ENCODE results near the gene ACVR1B.

Gene ACVR1B

DNA sequence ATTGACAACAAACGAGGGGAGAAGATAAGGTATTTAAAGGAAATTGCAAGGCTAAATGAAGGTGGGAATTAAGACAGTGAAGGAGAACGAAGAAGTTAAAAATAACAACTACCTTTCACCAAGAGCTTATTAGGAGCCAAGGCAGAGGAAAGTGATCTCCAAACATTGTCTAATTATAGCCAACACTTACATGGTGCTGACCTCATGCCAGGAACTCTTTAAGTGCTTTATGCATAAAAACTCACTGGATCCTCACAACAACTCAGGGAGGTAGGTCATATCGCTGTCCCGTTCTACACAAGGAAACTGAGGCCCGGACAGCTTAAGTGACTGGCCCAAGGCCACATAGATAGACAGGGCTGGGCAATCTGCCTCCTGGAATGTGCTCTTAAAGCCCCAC lies 74.8 kb downstream of the ACVR1B start:
- DNase-seq: no peak

DNA sequence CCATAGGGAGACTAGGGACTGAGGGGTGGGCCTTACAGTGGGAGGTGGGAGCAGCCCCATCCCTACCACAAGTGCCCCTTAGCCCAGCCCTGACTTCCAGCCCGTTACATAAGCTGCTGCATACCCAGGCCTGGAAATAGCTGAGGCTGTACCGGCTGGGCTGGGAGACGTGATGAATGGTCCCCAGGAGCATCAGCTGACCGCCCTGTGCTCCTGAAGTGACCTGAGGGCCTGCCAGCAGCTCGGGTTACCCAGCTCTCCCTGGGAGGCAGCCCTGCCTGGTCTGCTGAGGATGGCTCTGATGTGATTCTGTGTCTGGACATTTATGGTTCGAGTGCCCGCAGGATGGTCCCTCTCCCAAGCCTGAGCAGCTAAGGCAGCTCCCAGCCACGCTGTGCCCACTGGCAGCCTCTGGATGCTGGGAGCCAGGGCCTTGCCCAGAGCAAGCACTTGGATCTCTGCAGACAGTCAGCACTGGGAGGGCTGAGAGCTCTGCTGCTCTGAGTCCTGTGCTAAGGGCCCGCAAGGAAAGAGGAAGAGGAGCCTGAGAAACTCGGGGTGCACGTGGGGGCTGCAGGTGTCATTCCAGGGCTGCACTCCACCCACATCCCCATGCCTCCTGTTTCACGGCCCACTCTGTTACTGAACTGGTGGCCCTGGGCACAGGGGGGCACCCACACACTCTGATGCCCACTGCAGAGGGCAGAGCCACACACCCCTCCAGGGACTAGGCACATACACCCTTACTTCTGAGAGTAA lies 75.8 kb downstream of the ACVR1B start:
- peak; percentile 51 for DNase-seq

DNA sequence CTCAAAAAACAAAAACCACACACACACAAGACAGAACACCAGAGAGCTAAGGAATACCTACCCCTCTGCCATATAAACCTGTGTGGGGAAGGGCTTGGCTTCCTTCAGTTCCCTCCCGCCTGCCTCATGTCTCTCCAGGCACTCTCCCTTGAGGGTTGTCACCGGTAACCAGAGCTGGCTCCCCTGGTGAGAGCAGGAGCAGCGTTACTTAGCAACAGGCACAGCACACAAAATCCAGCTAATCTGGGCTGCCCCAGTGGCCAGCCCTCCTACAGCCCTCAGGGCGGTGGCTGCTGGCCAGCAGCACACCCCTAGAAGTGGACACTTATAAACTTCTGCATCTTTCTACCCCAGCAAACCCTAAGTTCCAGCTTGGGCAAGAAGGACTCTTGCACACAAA lies 78.2 kb downstream of the ACVR1B start:
- peak; percentile 59 for DNase-seq

DNA sequence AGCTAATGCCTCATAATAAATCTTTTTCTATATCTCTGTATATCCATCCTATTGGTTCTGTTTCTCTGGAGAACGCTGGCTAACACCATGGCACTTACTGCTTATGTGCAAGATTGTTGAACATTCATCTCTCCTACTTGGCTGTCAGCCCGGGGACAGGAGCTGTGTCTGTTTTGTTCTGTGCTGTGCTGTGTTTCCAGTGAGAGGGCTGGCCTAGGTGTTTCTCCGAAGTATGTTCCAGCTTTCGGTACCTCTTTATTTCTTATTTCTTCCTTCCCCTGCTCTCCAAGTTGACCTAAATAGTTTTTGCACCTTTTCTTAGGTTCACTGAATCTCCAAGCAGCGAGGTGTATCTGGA lies 80.9 kb downstream of the ACVR1B start:
- DNase-seq: peak; percentile 82

DNA sequence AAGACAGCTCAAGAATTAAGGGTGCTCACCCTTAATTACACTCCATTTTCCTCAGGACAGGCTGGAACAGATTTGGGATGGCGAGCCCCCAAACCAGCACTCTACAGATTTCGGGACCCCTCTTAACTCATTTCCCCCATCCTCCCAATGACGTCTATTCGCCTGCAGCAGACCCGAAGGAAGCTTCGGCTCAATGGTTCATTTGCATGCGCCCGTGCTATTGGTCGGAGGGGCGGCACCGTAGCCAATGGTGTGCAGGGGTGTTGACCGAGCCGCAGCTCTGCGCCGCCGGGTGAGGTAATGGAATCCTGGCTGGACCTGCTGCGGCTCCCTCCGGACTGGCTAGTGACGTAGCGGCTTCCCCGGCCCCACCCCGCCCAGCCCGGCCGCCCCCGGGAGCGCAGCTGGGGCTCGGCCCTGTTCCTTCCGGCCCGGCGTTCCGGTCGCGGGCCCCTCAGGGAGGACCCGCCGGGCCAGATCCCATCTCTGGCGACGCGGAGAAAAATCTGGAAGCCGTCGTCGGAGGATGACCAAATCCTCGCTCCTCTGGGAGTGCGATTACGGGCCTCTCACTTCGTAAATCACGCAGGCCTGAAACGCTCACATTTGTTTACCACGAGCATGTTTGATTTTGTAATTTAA lies 81.4 kb downstream of the ACVR1B start:
- peak; percentile 99 for DNase-seq

DNA sequence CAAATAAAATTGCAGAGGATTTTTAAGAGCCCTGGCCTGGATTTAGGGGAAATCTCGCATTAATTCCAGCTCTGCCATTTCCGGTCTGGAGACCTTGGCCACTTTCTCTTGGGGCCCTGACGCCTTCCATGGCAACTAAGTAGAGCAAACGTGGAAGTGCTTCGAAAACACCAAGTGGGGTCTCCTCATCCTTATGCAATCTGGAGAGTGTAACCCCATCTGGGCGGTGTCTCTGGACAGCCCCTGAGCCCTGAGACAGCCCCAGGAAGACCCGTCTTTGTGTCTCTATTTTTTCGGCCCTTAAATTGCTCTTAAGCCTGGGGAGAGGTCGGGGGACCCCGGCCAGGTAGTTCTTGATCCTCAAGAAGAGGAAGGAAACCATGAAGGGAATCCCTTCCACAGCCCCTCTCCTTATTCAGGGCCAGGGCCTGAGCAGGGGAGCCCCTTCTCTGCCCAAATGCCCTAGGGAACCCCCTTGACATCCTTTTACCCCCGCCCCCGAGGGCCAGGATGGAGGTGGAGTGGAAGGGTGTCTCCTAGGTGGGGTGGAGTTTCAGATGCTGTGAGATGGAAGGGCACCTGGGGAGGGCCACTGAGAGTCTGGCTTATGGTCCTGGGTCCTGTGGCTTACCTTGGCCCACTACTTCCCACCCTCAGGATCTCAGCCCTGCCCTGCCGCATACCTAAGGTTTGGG lies 82.1 kb downstream of the ACVR1B start:
- peak; percentile 46 for DNase-seq

DNA sequence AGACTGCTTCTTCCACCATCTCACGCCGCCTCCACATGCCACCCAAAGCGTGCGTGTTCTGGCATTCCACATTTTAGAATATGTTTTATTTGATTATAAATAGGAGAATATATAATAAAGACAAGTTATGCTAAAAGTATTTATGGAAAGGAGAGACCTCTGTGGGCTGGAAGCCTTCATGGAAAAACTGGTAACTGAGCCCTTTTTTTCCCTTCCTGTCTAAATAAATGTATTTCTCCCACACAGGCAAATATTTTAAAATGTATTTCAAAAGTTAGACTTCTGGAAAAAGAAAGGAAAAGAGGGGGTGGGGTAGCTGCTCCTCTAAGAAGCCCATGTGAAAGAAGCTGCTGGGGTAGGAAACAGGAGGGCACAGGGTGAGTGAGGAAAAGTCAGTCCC lies 83.7 kb downstream of the ACVR1B start:
- DNase-seq: peak; percentile 70

DNA sequence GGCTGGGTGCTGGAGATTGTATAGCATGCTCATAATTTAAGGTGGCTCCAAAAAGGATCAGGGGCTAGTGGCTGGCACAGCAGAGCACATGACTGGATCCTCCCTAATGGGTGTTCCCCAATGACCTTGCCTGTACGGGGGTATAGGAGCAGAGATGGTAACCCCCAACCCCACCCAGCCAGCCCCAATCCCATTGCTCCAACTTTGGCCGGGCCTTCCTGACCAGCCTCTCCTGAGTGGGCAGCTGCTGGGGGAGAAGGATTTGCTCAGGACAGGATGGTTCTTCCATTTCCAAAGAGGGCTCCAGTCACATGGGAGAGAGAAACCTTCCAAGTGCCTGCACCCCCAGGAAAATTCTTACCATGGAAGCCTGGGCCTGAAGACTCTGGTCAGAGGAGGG lies 84.4 kb downstream of the ACVR1B start:
- peak; percentile 34 for DNase-seq

DNA sequence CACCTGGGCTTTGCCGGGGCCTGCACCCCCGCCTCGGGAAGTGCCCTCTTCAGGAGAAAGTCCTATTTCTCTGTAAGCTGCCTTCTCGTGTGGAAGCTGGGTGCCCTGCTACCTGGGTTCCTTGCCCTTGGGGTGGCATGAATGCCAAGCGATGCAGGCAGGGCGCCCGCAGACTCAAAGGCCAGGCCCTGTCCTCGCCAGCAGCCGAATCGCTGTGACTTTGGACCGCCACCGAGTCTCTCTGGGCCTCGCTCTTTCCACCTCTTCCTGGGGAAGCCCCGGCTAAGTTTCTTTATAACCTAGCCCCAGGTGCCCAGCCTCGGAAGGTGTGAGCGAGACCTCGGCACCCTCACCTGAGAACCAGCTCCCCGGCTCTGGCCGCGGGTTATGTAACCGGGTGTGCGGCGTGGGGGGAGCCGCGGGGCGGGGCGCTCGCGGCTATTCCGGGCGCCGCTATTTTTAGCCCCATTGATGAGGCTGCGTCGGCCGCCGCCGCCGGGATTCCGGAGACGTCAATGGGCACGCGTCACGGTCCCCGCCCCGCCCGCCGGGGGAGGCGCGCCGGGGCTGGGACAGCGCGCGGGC lies 85.2 kb downstream of the ACVR1B start:
- DNase-seq: peak; percentile 94

DNA sequence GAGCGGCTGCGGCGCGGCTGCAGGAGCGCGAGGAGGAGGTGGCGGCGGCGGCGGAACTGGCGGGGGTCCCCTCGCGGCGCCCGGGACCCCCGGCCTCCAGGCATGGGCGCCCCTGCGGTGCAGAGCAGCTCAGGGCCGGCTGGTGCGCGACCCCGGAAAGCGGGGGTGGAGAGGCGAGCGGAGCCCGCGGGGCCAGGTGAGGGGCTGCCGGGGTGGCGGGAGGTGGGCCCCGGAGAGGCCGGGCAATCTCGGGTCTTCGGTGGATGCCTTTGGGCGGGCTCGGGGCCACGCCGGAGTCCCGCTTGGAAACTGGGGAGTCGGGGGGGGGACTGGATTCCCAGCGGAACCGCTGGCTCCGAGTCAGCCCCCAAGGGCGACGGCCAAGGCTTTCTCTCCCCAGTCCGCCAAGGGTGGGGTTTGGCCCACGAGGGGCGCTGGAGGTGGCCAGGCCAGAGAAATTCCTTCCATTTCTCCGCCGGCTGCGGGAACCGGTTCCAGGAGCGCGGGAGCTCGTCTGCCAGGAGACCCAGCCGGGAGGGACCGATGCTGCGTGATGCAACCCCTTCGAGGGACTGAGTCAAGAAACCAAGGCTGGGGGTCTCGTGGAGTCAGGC lies 85.9 kb downstream of the ACVR1B start:
- DNase-seq: peak; percentile 82

DNA sequence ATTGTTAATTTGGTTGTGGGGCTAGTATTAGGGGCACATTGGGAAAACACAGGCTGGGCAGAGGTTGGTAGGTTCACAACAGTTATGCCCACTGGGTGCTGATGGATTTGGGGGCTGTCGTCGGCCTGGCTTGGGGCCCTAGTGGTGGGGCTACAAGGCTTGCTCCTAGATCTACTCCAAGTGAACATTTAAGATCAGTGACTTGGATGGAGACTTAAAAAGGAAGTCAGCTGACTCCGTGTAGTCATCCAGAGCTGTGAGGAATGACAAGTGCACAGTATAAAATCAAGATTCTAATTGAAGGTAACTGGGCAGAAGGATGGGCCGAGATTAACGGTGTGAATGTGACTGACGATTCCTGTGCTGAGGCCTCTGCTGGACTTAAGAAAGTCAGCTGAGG lies 86.9 kb downstream of the ACVR1B start:
- DNase-seq: peak; percentile 38

DNA sequence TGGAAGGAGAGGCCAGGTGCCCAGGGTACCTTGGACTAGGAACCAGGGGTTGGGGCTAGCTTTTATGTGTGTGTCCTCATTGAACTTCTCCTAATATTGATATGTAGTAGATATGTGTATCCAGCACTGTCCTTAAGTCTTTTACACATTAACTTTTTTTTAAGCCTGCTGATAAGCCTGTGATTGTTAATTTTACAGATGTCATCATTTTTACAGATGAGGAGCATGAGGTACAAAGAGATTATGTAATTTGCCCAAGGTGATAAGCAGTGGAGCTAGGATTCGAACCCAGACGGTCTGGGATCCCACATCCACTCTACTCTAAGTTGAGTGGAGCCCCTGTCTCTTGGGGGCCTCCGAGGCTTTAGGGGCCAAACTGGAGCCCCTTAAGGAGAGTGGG lies 89.5 kb downstream of the ACVR1B start:
- no peak for DNase-seq

DNA sequence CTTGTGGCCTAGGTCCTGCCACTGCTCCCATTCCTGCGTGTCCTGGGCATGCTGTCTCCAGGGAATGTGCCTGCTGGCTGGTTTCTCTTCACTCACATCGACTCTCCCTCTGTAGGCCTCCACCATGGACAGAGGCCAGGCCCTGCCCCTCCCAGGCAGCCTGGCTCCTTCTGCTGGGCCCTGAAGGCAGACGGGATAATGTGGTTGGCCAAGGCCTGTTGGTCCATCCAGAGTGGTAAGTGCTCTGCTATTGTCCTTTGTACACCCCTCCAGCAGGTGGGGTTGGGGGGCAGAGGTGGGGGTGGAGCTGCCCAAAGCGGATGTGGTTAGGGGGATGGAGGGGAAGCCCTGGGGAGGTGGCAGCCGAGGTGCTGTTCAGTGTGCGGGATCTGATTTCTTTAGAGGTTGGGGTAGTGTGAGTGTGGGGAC lies 90.2 kb downstream of the ACVR1B start:
- peak; percentile 73 for DNase-seq

DNA sequence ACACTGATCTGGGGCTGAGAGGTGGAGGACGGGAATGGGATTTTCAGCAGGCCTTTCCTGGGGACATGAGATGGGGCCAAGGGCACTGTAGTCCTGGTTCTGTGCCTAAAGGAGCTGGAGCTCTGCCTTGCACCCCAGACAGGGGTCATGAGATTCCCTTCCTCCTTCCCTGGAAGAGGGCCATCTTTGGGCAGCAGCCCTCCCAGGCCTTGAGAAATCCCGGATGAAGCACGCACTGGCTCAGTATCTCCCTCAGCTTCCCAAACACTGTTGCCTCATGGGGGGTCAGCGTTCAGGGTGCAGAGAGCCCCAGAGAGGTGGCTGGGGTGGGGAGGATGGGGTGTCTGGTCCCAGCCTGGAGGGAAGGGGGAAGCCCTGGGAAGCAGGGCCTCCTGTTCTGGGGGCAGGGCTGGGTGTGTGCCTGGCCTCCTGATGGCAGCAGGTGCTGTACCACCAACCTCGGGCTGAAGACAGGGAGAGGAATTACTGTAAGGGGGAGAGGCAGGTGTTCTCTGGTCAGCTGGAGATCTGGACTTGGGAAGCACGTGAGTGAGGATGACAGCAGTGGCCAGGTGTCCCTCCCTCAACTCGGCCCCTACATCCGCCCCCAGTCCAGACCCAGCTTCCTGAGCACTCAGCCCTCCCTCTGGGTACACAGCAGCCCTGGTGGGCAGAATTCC lies 91.3 kb downstream of the ACVR1B start:
- DNase-seq: no peak

DNA sequence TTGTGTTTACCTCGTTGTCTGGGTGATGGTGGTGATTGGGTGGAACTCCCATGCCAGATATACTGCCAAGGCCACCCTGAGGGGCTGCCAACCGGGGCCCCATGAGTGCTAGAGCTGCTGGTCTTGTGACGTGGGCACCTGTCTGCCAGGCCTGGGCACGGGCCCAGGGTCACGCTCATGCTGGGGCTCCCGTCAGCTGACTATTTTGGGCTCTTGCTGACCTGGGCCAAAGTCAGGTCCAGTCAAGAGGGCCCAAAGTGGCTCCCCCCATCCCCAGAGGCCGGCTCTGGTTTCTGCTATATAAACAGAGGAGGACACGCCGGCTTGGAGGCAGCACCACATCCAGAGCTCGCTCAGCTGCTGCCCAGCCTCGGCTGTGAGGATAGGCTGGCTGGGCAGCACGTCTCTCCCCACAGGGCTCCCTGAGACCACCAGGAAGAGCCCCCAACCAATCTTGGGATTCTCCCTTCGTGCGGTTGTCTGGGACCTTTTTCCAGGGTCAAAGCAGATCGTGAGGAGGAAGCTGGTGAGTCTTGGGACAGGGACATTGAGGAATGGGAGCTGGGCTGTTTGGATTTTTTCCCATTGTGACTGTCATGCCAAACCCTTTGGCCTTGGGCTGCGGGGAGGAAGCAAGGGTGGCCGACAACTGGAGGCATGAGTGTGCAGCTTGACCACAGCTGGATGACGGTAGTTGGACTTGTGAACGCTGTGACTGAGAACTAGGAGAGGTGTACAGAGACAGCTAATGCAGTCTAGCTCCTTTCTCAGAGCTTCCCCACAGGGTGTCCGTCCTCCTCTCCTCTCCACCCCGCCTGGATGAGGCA lies 92.1 kb downstream of the ACVR1B start:
- DNase-seq: no peak

DNA sequence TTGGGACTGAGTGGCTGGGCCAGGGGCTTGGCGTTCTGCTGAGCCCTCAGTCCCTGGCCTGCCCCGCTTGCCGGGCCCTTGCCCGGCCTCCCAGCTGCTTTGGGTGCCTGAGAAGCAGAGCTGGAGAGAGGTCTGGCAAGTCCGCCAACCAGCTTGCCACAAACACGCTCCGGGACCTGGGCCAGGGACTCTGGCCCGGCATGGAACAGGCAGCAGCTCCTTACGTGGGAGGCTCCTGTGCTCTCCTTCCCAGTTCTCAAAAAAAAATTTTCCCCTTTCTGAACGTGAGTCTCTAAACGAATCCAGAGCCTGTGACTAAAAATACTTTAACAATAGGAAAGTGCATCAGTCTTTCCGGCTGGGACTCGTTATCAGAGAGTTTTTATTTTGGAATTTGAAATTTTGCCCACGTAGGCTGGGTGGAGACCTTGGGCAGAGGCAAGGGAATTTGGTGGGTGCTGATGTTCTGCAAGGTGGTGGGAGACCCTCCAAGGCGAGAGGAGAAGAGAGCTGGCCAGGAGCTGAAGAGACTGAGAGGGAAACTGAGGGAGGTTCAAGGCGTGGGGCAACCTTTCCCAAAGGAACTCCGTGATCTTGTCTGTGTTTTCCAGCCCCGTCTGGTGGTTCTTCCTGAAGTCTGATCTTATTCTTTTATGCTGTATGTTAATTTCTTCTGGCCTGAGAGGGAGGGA lies 92.9 kb downstream of the ACVR1B start:
- peak; percentile 92 for DNase-seq

DNA sequence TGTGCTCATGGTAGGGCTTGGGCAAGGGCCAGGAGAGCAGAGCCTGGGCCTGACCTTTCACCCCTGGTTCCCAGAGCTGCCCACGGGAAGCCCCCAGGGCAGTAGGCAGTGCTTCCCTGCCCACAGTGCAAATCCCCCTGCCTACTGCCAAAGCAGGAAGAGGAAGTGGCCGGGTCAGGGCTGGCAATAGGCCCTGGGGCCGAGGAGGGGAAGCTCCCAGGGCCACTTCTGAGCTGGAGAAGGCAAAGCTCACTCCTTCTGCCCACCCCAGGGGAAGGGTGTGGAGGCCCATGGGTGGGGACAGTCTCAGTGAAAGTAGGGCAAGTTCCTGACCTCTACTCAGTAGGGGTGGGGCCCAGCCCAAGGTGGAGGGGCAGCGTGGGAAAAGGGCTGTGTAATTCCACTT lies 94.3 kb downstream of the ACVR1B start:
- DNase-seq: peak; percentile 71
